ENCODE results near the gene CD247.

The CD247 gene

GRCh38 chr1:167529829-167530474, 11.6 kb upstream of the CD247 start:
- TF ChIP-seq CTCF (IDR thresholded peaks at IDR 0.05; ENCODE audit: insufficient read depth, low read depth, low read length, missing control alignments) = no peak
- no peak overlapping the region for H3K4me3 ChIP-seq (ENCODE audit: low read length)
- no peak for DNase-seq (ENCODE audit: low read depth)

- no peak for TF ChIP-seq CTCF (IDR thresholded peaks at IDR 0.05; ENCODE audit: insufficient read depth, low read depth, low read length, missing control alignments)
- no peak for DNase-seq (ENCODE audit: low read depth)
- no peak overlapping the region for H3K4me3 ChIP-seq (ENCODE audit: low read length)
Observed at GRCh38 chr1:167528057-167528728, 9.9 kb upstream of the CD247 start.

GRCh38 chr1:167526667-167527383, 8.5 kb upstream of the CD247 start:
- H3K4me3 ChIP-seq (ENCODE audit: low read length) = no peak overlapping the region
- no peak for DNase-seq (ENCODE audit: low read depth)
- no peak for TF ChIP-seq CTCF (IDR thresholded peaks at IDR 0.05; ENCODE audit: insufficient read depth, low read depth, low read length, missing control alignments)

GRCh38 chr1:167524651-167525050, 6.3 kb upstream of the CD247 start:
- TF ChIP-seq CTCF (IDR thresholded peaks at IDR 0.05; ENCODE audit: insufficient read depth, low read depth, low read length, missing control alignments) = no peak
- no peak overlapping the region for H3K4me3 ChIP-seq (ENCODE audit: low read length)
- no peak for DNase-seq (ENCODE audit: low read depth)

DNA sequence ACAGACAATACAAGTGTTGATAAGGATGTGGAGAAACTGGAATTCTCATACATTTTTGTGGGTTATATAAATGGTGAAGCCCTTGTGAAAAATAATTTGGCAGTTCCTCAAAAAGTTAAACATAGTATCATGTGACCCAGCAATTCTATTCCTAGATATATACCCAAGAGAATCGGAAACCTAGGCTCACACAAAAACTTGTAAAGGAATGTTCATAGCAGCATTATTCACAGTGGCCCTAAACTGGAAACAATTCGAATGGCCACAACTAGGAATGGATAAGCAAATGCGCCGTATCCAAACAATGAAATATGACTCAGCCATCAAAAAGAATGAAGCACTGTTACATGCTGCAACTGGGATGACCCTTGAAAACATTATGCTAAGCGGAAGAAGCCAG, 3.9 kb upstream of the CD247 start:
- H3K4me3 ChIP-seq (ENCODE audit: low read length) = no peak overlapping the region

GRCh38 chr1:167520711-167521206, 2.4 kb upstream of the CD247 start:
- TF ChIP-seq CTCF (IDR thresholded peaks at IDR 0.05; ENCODE audit: insufficient read depth, low read depth, low read length, missing control alignments) = no peak
- no peak overlapping the region for H3K4me3 ChIP-seq (ENCODE audit: low read length)
- DNase-seq (ENCODE audit: low read depth) = no peak

More for the DNA sequence above, 3.9 kb upstream of the CD247 start:
- TF ChIP-seq CTCF (IDR thresholded peaks at IDR 0.05; ENCODE audit: insufficient read depth, low read depth, low read length, missing control alignments) = no peak
- DNase-seq (ENCODE audit: low read depth) = no peak
